GM10847 (cell line): ENCODE data around the gene CBLB.

Experiments used
- POLR2A ChIP-seq: IDR thresholded peaks from 2 replicates; pipeline ENCODE4 v1.6.1; 2011; ENCODE audit not compliant: insufficient read length; ENCODE audit errors: extremely low read depth

CBLB gene

DNA sequence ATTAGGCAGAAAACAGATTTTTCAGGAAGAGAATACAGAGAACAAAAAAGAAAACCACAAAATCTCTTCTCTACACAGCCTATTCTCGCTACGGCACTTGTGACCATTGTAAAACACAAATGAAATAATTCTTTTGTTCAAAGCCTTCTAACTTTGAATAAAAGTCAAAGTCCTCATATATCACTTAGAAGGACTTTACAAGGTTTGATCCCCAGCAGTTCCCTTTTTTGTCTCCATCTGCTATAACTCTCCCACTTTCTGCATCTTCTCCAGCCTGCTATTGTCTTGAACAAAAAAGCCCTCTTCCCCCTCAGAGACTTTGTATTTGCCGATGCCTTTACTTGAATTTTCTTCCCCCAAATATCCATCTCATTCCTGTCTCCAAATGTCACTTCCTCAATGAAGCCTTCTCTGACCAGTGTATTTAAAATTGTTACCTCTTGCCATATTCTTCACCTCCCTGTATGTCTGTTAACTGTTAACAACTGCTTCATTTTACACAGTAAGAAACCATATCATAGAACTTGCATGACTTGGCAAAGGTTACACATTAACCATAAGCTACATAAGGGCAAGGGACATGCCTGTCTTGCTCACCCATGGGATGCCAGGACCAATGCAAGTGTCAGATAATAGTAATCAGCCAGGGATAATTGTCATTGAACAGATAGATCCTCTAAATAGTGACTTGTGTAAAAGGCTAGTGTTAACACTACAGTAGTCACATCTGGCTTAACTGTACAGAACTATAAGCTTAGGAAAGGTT is 122.4 kb downstream of the CBLB start:
- TF ChIP-seq POLR2A: no peak

- no peak for TF ChIP-seq POLR2A
Observed at GRCh38 chr3:105745046-105745445, 123.8 kb downstream of the CBLB start.

GRCh38 chr3:105744202-105744601 is 124.6 kb downstream of the CBLB start:
- no peak for TF ChIP-seq POLR2A

GRCh38 chr3:105733356-105733755 is 135.5 kb downstream of the CBLB start:
- no peak for TF ChIP-seq POLR2A

DNA sequence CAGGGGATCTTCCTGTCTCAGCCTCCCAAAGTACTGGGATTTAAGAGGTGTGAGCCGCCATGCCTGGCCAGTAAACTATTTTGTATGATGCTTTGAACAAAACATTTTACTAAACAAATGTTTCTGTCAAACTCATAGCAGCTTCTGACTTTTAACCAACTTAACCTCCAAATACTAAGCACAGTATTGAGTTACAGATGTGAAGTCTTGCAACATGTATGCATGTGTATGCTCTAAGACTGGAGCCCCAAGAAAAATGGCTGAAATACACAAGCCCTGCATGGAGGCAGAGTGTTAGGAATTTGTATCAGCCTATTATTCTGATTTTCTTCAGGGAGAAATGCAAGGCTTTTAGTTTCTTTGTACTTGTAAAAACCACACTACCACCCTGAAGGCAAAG is 137.1 kb downstream of the CBLB start:
- TF ChIP-seq POLR2A: no peak

- no peak for TF ChIP-seq POLR2A
Observed at GRCh38 chr3:105730801-105731354, 137.9 kb downstream of the CBLB start.

DNA sequence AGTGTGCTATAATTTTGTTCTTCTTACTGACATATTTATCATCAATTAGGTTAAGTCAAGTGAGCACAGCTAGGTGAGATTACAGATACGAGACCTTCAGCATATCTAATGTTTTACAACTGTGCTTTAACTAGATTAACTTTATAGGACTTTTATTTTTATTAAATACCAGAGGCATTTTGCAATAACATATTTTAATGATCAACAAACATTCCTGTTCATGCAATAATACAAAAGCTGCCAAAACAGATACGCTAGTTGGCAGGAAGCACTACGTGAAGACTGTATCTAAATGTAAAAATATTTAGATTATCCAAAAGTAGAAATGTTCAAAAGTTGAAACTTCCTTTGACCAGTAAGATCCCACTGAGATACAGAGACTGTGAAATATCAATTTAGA is 139.1 kb downstream of the CBLB start:
- TF ChIP-seq POLR2A: no peak

DNA sequence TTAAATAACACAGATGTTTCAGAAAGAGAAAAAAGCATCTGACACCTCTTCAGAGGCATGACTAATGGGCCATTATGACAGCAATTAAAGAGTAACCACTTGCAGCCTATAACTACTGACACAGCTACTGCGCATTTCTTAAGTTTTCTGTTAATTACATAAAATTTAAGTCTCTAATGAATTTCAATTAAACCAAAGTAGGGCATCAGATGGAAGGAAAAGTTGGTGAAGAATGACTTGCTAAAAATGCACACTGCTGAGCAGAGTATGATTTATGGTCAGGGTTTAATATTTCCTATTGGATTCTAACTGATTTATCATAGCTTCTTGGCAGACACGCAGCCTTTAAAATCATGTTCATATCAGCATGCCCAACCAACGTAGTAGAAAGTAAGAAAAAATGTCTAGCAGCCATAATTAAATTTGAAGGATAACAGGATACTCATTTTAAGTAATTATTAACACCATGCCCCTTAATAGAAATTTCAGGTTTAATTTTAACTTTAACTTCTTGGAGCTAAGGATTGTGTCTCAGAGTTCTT is 140.0 kb downstream of the CBLB start:
- no peak for TF ChIP-seq POLR2A

- TF ChIP-seq POLR2A: no peak
Observed at GRCh38 chr3:105722943-105723556, 145.8 kb downstream of the CBLB start.

DNA sequence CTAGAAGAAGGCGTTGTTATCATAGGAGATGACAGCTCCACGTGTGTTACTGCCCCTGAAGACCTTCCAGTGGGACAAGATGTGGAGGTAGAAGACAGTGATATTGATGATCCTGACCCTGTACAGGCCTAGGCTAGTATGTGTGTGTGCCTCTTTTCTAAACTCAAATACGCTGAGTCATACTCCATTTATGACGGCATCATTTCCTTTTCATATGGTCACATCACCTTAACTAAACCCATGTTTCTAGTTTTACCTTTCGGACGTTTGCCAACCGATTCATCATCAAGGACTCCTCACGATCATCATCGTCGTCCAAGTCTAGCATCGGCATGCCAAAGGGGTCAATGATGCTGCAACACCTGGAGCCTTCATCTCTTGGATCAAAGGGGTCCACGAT is 149.0 kb downstream of the CBLB start:
- no peak for TF ChIP-seq POLR2A

- no peak for TF ChIP-seq POLR2A
Observed at GRCh38 chr3:105715372-105715771, 153.4 kb downstream of the CBLB start.

DNA sequence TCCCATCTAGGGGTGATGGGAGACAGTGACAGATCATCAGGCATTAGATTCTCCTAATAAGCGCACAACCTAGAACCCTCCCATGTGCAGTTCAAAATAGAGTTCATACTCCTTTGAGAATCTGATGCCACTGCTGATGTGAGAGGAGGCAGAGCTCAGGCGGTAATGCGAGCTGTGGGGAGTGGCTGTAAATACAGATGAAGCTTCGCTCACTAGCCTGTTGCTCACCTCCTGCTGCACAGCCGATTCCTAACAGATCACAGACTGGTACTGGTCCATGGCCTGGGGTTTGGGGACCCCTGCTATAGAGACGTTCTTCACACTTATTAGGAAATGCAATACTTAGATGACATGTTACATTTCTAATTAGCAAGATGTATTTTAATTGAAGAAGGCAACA is 154.4 kb downstream of the CBLB start:
- TF ChIP-seq POLR2A: no peak

GRCh38 chr3:105708980-105709379 is 159.8 kb downstream of the CBLB start:
- TF ChIP-seq POLR2A: no peak

DNA sequence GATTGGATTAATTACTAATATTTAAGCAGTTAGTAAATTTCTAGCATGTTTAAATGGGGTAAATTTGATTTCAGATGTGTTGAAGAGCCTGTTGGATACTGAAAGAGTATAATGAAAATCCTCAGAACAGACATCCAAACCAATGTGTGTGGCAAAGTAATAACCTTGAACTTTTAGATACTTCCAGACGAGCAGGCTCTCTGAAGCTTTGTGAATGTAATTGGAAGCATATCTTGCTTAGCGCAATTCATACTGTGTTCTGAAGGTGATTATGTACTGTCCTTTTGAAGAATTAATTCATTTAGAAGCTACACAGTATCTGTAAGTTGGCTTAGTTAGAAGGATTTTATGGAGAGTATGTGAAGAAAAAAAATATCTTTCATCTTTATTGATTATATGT is 161.8 kb downstream of the CBLB start:
- no peak for TF ChIP-seq POLR2A

DNA sequence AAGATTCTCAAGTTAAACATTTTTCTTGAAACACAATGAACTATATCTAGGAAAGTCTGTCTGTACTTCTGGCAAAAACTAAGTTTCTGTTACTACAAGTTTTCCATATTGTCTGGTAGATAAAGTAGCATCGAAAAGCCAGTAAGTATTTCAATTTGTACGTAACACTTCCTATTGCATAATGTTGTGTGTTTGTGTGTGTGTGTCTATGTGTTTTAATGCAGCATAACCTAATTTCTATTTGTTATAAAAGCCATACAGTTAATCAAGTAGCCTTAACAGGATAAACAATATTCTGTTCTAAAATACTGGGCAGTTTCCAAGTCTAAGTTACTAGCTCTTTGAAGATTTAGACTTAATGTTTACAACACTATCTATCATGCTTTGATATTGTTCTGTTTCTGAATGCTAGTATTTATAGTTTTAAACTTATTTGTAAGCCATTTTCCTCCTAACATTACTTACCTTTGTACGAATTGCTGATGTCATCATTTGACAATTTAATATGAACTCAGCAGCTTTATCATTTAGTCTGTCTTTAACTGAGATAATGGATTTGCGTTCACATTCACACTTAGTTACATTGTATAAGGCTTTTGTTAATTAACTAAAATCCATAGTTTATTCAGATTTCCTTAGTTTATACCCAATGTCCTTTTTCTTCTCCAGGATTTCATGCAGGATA is 163.9 kb downstream of the CBLB start:
- no peak for TF ChIP-seq POLR2A

- TF ChIP-seq POLR2A: no peak
Observed at GRCh38 chr3:105700575-105700974, 168.2 kb downstream of the CBLB start.
